Glomerular visceral epithelial cell (primary cell): ENCODE data around the gene KDM6B.
A peak's percentile ranks its signal among the peaks of the same experiment; 100 is the strongest.

Experiments used
- DNase-seq: peaks from one replicate; pipeline ENCODE4 v3.0.0-alpha.2; 2016; ENCODE audit errors: extremely low spot score

The KDM6B gene

GRCh38 chr17:7840441-7840840 is 6.4 kb downstream of the KDM6B start:
- no peak for DNase-seq

GRCh38 chr17:7840875-7841274 is 6.9 kb downstream of the KDM6B start:
- DNase-seq = no peak

GRCh38 chr17:7841396-7841914 is 7.4 kb downstream of the KDM6B start:
- peak; percentile 91 for DNase-seq

GRCh38 chr17:7841915-7842379 is 7.9 kb downstream of the KDM6B start:
- peak; percentile 86 for DNase-seq

GRCh38 chr17:7842380-7843256 is 8.6 kb downstream of the KDM6B start:
- peak; percentile 92 for DNase-seq

GRCh38 chr17:7843257-7843535 is 9.2 kb downstream of the KDM6B start:
- no peak for DNase-seq

GRCh38 chr17:7843536-7844291 is 9.7 kb downstream of the KDM6B start:
- DNase-seq = peak; percentile 85

- peak; percentile 94 for DNase-seq
These were observed 10.5 kb downstream of the KDM6B start for GRCh38 chr17:7844292-7845154.

GRCh38 chr17:7845359-7846062 is 11.5 kb downstream of the KDM6B start:
- DNase-seq = no peak

- DNase-seq = no peak
These were observed 12.2 kb downstream of the KDM6B start for GRCh38 chr17:7846063-7846735.

- no peak for DNase-seq
These were observed 13.0 kb downstream of the KDM6B start for GRCh38 chr17:7846765-7847661.

GRCh38 chr17:7848131-7848579 is 14.1 kb downstream of the KDM6B start:
- no peak for DNase-seq

- DNase-seq = no peak
These were observed 14.7 kb downstream of the KDM6B start for GRCh38 chr17:7848739-7849129.

- no peak for DNase-seq
These were observed 15.2 kb downstream of the KDM6B start for GRCh38 chr17:7849130-7849750.

- DNase-seq = no peak
These were observed 15.9 kb downstream of the KDM6B start for GRCh38 chr17:7849751-7850504.

- DNase-seq = no peak
These were observed 16.9 kb downstream of the KDM6B start for GRCh38 chr17:7850701-7851437.

GRCh38 chr17:7851438-7852261 is 17.6 kb downstream of the KDM6B start:
- peak; percentile 88 for DNase-seq
